ENCODE measurements around the gene PIRT.

- no peak for TF ChIP-seq CTCF (IDR thresholded peaks at IDR 0.05)
- TF ChIP-seq POLR2A (IDR thresholded peaks at IDR 0.05): no peak
These were observed 22.6 kb downstream of the PIRT start for GRCh38 chr17:10815319-10815718.

All from vagina (tissue), 2 donors.